ENCODE measurements around the gene AADACL4.

The AADACL4 gene

GRCh38 chr1:12643785-12644184 is at the start of gene AADACL4:
Gene AADACL4, plus strand, starts transcription at chr1:12644085. Its CDS starts 462 bp downstream, at chr1:12644547.
- DNase-seq = no peak

DNA sequence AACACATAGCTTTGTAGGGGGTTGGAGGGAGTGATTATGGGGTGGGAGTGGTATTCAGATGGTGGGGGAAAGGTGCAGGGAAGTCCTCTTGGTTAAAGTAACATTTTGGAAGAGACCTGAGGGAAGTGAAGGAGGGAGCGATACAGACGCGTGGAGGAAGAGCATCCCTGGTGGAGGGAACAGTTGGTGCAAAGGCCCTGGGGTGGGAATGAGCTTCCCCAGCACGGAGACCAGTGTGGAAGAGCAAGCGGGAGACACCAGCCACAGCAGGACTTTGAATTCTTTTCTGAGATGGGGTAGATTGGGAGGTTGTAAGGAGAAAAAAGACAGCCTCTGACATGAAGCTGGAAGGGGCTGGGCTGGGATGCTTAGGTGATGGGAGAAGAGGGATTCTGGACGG is 49.4 kb upstream of the AADACL4 start:
- DNase-seq = no peak

GRCh38 chr1:12594966-12595756 is 48.7 kb upstream of the AADACL4 start:
- DNase-seq = peak; percentile 60

- no peak for DNase-seq
These were observed 48.2 kb upstream of the AADACL4 start for GRCh38 chr1:12595757-12596006.

DNA sequence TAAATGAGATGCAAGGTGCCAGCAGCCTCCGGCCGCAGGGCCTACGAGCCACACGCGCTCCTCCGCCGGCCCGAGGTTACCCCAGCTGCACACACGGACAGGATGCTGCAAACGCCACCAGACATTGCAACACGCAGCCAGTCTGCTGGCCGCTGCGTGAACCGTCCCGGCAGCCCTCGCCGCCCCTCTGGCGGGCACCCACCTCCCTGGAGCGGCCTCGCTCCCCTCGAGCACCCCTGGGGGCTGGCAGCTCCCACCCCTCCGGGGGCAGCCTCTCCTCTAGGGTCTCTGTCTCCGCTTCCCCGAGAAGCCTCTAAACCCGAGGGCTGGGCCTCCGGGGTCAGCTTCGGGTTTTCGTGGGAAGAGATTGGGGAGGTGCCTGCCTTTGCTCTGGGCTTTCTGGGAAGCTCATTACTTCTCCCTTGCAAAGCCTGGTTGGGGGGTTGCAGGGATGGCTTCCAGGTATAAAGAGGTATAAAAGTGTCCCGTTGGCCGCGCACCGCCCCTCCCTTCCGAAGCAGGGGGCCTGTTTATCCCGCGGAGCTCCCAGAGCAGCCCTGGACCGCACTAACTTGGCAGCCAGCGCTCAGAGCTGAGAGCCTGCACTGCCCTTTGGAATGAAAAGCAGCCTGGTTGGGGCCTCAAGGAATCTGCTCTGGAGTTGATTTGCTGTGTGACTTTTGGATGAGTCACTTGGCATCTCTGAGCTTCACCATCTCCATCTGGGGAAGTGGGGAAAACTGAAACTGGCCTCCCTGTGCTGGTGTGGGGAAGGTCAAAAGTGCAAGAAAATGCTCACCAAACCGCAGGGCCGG is 47.7 kb upstream of the AADACL4 start:
- peak; percentile 99 for DNase-seq

DNA sequence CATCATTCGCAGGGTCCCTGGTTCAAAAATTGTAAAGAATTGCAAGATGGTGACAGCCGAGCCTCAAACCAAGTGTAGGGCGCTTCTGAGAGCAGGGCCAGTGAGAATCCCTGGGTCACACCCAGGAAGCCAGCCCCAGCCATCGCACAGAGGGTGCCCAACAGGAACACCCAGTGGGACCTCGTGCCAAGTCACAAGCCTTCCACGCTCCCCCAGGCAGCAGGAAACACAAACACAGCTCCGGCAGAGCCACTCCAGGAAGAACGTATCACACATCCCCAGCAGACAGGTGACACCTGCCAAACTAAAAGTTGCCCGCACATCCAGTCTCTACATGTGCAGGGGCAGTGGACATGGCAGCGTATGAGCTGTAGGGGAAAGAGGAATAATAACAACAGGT is 46.1 kb upstream of the AADACL4 start:
- DNase-seq = no peak

GRCh38 chr1:12598974-12599373 is 44.9 kb upstream of the AADACL4 start:
- no peak for DNase-seq

- no peak for DNase-seq
These were observed 44.2 kb upstream of the AADACL4 start for GRCh38 chr1:12599657-12600056.

DNA sequence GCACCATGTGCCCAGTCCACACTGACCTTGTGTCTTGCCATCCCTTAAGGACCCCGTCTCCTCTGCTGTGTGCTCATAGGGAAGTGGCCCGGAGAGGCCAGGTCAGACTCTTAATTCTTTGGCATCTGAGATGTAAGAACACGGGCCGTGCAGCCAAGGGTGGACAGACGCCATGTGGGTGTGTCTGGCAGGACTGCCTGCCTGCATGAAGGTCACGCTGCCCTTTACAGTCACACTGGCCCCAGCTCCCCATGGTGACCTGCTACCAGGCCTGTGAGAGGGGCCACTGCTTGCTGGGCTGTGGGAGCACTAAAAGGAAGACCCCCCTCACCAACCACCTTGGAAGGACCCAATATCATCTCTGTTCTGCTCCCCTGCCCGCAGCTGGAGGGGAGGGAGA is 43.5 kb upstream of the AADACL4 start:
- DNase-seq = no peak

GRCh38 chr1:12600880-12601633 is 42.8 kb upstream of the AADACL4 start:
- no peak for DNase-seq

- no peak for DNase-seq
These were observed 41.9 kb upstream of the AADACL4 start for GRCh38 chr1:12601700-12602658.

DNA sequence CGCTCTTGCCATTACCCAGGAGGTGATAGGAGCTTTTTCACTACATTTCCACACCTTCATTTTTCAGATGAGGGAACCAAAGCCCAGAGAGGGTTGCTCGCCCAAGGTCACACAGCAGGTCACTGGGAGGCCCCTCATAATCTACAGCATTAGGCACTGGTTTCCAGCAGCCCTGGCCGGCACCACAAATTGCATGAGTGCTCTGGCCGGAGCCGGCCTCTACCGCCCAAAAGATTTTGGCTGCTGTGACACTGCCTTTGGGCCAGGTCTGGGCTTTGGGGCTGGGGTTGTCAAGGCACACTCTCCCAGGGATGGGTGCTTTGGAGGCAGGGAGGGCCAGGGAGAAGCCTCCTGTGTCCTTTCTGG is 41.2 kb upstream of the AADACL4 start:
- DNase-seq = no peak

GRCh38 chr1:12603224-12603623 is 40.7 kb upstream of the AADACL4 start:
- DNase-seq = no peak

GRCh38 chr1:12604114-12604874 is 39.6 kb upstream of the AADACL4 start:
- DNase-seq = peak; percentile 95

DNA sequence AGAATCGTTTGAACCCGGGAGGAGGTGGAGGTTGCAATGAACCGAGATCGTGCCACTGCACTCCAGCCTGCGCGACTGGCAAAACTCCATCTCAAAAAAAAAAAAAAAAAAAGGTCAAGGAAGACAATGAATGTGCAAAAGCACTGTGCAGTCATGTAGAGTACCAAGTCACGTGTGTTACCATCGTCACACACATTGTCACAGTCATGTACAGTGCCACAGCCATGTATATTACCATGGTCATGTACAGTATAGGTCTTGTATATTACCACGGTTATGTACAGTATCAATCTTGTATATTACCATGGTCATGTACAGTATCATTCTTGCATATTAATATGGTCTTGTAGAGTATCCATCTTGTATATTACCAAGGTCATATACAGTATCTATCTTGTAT is 38.9 kb upstream of the AADACL4 start:
- no peak for DNase-seq

DNA sequence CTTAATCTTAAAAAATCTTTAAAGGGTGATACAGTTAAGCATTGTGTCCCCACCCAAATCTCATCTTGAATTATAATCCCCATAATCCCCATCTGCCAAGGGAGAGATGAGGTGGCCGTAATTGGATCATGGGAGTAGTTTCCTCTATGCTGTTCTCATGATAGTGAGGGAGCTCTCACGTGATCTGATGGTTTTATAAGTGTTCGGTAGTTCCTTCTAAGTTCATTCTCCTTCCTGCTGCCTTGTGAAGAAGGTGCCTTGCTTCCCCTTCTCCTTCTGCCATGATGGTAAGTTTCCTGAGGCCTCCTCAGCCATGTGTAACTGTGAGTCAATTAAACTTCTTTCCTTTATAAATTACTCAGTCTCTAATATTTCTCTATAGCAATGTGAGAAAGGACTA is 36.6 kb upstream of the AADACL4 start:
- DNase-seq = no peak

GRCh38 chr1:12608311-12608957 is 35.5 kb upstream of the AADACL4 start:
- DNase-seq = no peak

- DNase-seq = no peak
These were observed 34.3 kb upstream of the AADACL4 start for GRCh38 chr1:12609469-12610003.

DNA sequence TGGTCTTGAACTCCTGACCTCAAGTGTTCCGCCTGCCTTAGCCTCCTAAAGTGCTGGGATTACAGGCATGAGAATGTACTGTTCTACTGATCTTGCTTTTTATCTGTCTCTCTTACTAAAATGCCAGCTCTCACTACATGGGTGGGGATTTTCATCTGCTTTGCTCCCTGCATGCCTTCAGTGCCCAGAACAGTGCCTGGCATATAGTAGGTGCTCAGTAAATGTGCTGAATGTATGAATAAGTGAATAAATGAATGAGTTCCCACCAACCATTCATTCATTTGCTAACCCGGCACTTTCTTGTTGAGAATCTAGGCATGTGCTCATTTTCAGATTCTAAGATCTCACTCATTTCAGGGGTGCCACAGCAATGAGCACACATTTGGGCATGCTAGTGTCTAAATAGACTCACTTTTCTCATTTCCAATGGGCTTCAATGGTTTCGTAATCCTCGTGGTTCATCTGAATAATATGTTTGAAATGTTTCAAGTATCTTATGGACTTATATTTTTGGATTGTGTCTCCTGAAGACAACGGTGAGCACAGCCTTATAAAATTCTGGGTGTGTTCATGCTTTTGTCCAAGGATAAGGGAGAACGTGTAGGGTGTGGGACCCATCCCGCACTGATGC is 33.5 kb upstream of the AADACL4 start:
- peak; percentile 80 for DNase-seq

- no peak for DNase-seq
These were observed 32.9 kb upstream of the AADACL4 start for GRCh38 chr1:12610941-12611340.

GRCh38 chr1:12613180-12613579 is 30.7 kb upstream of the AADACL4 start:
- no peak for DNase-seq
